WTC11 (cell line): Measurements from ENCODE around the gene CAPZB. TPM values are rescaled to one million over a fixed set of nuclear protein-coding genes. Genes with fewer than 3 reads are reported as not detected.

Experiments used
- ATAC-seq: fragments of 200-7000 bp; cut with Tn5 transposase; 2 replicates; pipeline ENCODE4 v1.10.0; 2021; ENCODE audit warnings: mild to moderate bottlenecking, moderate library complexity
- CTCF ChIA-PET: fragments of 300-600 bp; sonication (Branson Sonifier 250); formaldehyde crosslinking; loops from one replicate; lab custom pipeline; 2021; ENCODE audit warnings: antibody characterized with exemption; lab: Charles Lee
- POLR2A ChIA-PET: fragments of 350-600 bp; sonication (Branson Sonifier 250); formaldehyde crosslinking; loops from one replicate; lab custom pipeline; 2021; ENCODE audit warnings: antibody characterized with exemption; lab: Charles Lee
- DNase-seq: peaks from one replicate; pipeline ENCODE4 v3.0.0; 2021; ENCODE audit warnings: low spot score
- H3K27ac Mint-ChIP-seq: 2 replicates; pipeline ENCODE4 v1.8.0; 2021; ENCODE audit warnings: mixed read lengths
- H3K27me3 Mint-ChIP-seq: 2 replicates; pipeline ENCODE4 v1.8.0; 2021; ENCODE audit warnings: low read depth, mild to moderate bottlenecking, moderate library complexity, mixed read lengths
- H3K36me3 Mint-ChIP-seq: 2 replicates; pipeline ENCODE4 v1.8.0; 2021; ENCODE audit warnings: mixed read lengths
- H3K4me1 Mint-ChIP-seq: 2 replicates; pipeline ENCODE4 v1.8.0; 2022; ENCODE audit warnings: mixed read lengths
- H3K4me3 Mint-ChIP-seq: 2 replicates; pipeline ENCODE4 v1.8.0; 2021; ENCODE audit warnings: mild to moderate bottlenecking, moderate library complexity, mixed read lengths
- H3K9me3 Mint-ChIP-seq: 2 replicates; pipeline ENCODE4 v1.8.0; 2021; ENCODE audit warnings: mixed read lengths
- CTCF ChIP-seq: fragments of 200-600 bp; IDR thresholded peaks from 2 replicates; pipeline ENCODE4 v1.8.0; 2022; ENCODE audit warnings: antibody characterized with exemption
- ESRRA ChIP-seq: sonication (generic); formaldehyde crosslinking; IDR thresholded peaks from 2 replicates; pipeline ENCODE4 v1.8.1; 2022; ENCODE audit warnings: mild to moderate bottlenecking, missing genetic modification reagents, borderline replicate concordance
- GRHL2 ChIP-seq: fragments of 250-450 bp; sonication (Bioruptor Pico); IDR thresholded peaks from 2 replicates; pipeline ENCODE4 v1.8.0; 2022; ENCODE audit warnings: mild to moderate bottlenecking, moderate library complexity; ENCODE audit not compliant: insufficient replicate concordance, severe bottlenecking
- IRF2 ChIP-seq: sonication (generic); formaldehyde crosslinking; IDR thresholded peaks from 2 replicates; pipeline ENCODE4 v1.8.0; 2022; ENCODE audit warnings: low read depth, missing genetic modification reagents, borderline replicate concordance
- JAZF1 ChIP-seq: fragments of 250-450 bp; sonication (Bioruptor Pico); IDR thresholded peaks from 2 replicates; pipeline ENCODE4 v1.9.0; 2021; ENCODE audit warnings: moderate library complexity, mild to moderate bottlenecking, inconsistent platforms
- JUN ChIP-seq: sonication (generic); formaldehyde crosslinking; IDR thresholded peaks from 2 replicates; pipeline ENCODE4 v1.8.0; 2023; ENCODE audit warnings: mild to moderate bottlenecking, missing genetic modification reagents
- KAT7 ChIP-seq: sonication (generic); formaldehyde crosslinking; IDR thresholded peaks from 2 replicates; pipeline ENCODE4 v1.8.1; 2023; ENCODE audit warnings: missing genetic modification reagents, mild to moderate bottlenecking, borderline replicate concordance
- NR2C2 ChIP-seq: sonication (generic); formaldehyde crosslinking; IDR thresholded peaks from 2 replicates; pipeline ENCODE4 v1.8.0; 2022; ENCODE audit warnings: mild to moderate bottlenecking, missing genetic modification reagents
- NR3C1 ChIP-seq: sonication (generic); formaldehyde crosslinking; conservative IDR thresholded peaks from 2 replicates; pipeline ENCODE4 v1.8.1; 2023; ENCODE audit warnings: low read depth, mild to moderate bottlenecking, missing genetic modification reagents
- SMAD4 ChIP-seq: sonication (generic); formaldehyde crosslinking; IDR thresholded peaks from 2 replicates; pipeline ENCODE4 v1.8.0; 2022; ENCODE audit warnings: mild to moderate bottlenecking, missing genetic modification reagents
- TEAD1 ChIP-seq: sonication (generic); formaldehyde crosslinking; IDR thresholded peaks from 2 replicates; pipeline ENCODE4 v1.8.0; 2022; ENCODE audit warnings: mild to moderate bottlenecking, missing genetic modification reagents
- TP53 ChIP-seq: sonication (generic); formaldehyde crosslinking; IDR thresholded peaks from 2 replicates; pipeline ENCODE4 v1.8.1; 2023; ENCODE audit warnings: mild to moderate bottlenecking, missing genetic modification reagents
- USF1 ChIP-seq: sonication (generic); formaldehyde crosslinking; IDR thresholded peaks from 2 replicates; pipeline ENCODE4 v1.8.0; 2022; ENCODE audit warnings: mild to moderate bottlenecking, missing genetic modification reagents
- ZBTB21 ChIP-seq: sonication (generic); formaldehyde crosslinking; IDR thresholded peaks from 2 replicates; pipeline ENCODE4 v1.8.1; 2023; ENCODE audit warnings: mild to moderate bottlenecking, missing genetic modification reagents, borderline replicate concordance
- ZNF317 ChIP-seq: sonication (generic); formaldehyde crosslinking; IDR thresholded peaks from 2 replicates; pipeline ENCODE4 v1.8.1; 2023; ENCODE audit warnings: low read depth, mild to moderate bottlenecking, moderate library complexity, missing genetic modification reagents, borderline replicate concordance
- ZNF416 ChIP-seq: fragments of 250-450 bp; sonication (Bioruptor Pico); IDR thresholded peaks from 2 replicates; pipeline ENCODE4 v1.9.0; 2021; ENCODE audit warnings: mild to moderate bottlenecking, inconsistent platforms
- ZNF671 ChIP-seq: fragments of 250-450 bp; sonication (Bioruptor Pico); IDR thresholded peaks from 2 replicates; pipeline ENCODE4 v1.8.0; 2021; ENCODE audit warnings: mild to moderate bottlenecking
- total RNA-seq: library from RNA; stranded (reverse); gene quantifications from 3 replicates; pipeline ENCODE4 v1.2.3, GENCODE V29; 2021
- TF ChIP-seq, protein P1 (sequence below): sonication (generic); formaldehyde crosslinking; IDR thresholded peaks from 2 replicates; pipeline ENCODE4 v1.8.0; 2023; ENCODE audit warnings: missing genetic modification reagents
- TF ChIP-seq, protein P2 (sequence below): fragments of 250-450 bp; sonication (Bioruptor Pico); IDR thresholded peaks from 2 replicates; pipeline ENCODE4 v1.9.0; 2021; ENCODE audit warnings: moderate library complexity, mild to moderate bottlenecking, inconsistent platforms, borderline replicate concordance
- TF ChIP-seq, protein P3 (sequence below): sonication (generic); formaldehyde crosslinking; IDR thresholded peaks from 2 replicates; pipeline ENCODE4 v1.8.1; 2023; ENCODE audit warnings: mild to moderate bottlenecking, missing genetic modification reagents, moderate library complexity
- TF ChIP-seq, protein P4 (sequence below): sonication (generic); formaldehyde crosslinking; IDR thresholded peaks from 2 replicates; pipeline ENCODE4 v1.8.1; 2022; ENCODE audit warnings: low read depth, missing genetic modification reagents, borderline replicate concordance
- TF ChIP-seq, protein P5 (sequence below): sonication (generic); formaldehyde crosslinking; IDR thresholded peaks from 2 replicates; pipeline ENCODE4 v1.8.0; 2023; ENCODE audit warnings: mild to moderate bottlenecking, missing genetic modification reagents

CAPZB gene
- total RNA-seq, 1 experiment from 2014 or later: 348 TPM

GRCh38 chr1:19385869-19386591, 99.3 kb downstream of the CAPZB start (continued):
- no peak for TF ChIP-seq CTCF

- TF ChIP-seq, protein P1, sequence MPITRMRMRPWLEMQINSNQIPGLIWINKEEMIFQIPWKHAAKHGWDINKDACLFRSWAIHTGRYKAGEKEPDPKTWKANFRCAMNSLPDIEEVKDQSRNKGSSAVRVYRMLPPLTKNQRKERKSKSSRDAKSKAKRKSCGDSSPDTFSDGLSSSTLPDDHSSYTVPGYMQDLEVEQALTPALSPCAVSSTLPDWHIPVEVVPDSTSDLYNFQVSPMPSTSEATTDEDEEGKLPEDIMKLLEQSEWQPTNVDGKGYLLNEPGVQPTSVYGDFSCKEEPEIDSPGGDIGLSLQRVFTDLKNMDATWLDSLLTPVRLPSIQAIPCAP (CRISPR knock-in tag): no peak
- TF ChIP-seq ZNF317: no peak
- TF ChIP-seq, protein P2, sequence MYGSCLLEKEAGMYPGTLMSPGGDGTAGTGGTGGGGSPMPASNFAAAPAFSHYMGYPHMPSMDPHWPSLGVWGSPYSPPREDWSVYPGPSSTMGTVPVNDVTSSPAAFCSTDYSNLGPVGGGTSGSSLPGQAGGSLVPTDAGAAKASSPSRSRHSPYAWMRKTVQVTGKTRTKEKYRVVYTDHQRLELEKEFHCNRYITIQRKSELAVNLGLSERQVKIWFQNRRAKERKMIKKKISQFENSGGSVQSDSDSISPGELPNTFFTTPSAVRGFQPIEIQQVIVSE (CRISPR knock-in tag): no peak
- TF ChIP-seq NR3C1 (CRISPR knock-in tag): no peak
- ChIA-PET POLR2A (interaction anchor here (1.7 kb wide), 1 partner anchor 25 kb away, joined by 3 read pairs; no protein-coding TSS in a partner anchor), CTCF (interaction anchor here (2.6 to 2.7 kb wide), 2 partner anchors 10 to 197 kb away, joined by 9 read pairs; no protein-coding TSS in a partner anchor)
- Mint-ChIP-seq H3K9me3 (peaks cover 4% of the 10 kb centered on the region; the same call in 1 of the 2 replicates), H3K27me3 (no peaks in the 10 kb centered on the region), H3K4me1 (no peaks in the 10 kb centered on the region), H3K4me3 (no peak overlapping the region), H3K27ac (no peak overlapping the region), H3K36me3 (peaks cover 33% of the 10 kb centered on the region)
- no peak for DNase-seq
- no peak for ATAC-seq
Measured at GRCh38 chr1:19385221-19385620, 100.1 kb downstream of the CAPZB start.

GRCh38 chr1:19384772-19385187, 100.6 kb downstream of the CAPZB start:
- H3K4me1 Mint-ChIP-seq: no peaks in the 10 kb centered on the region
- POLR2A ChIA-PET: no interaction called here

More at GRCh38 chr1:19384772-19385187, 100.6 kb downstream of the CAPZB start:
- TF ChIP-seq IRF2 (CRISPR knock-in tag) (no peak), JAZF1 (CRISPR knock-in tag) (no peak), JUN (CRISPR knock-in tag) (no peak), ESRRA (CRISPR knock-in tag) (no peak), KAT7 (no peak), ZNF416 (no peak), TP53 (CRISPR knock-in tag) (no peak), TEAD1 (no peak), NR2C2 (CRISPR knock-in tag) (no peak), USF1 (CRISPR knock-in tag) (no peak), SMAD4 (CRISPR knock-in tag) (no peak), GRHL2 (CRISPR knock-in tag) (no peak), ZNF671 (CRISPR knock-in tag) (no peak), ZBTB21 (CRISPR knock-in tag) (no peak)
- TF ChIP-seq, protein P3, sequence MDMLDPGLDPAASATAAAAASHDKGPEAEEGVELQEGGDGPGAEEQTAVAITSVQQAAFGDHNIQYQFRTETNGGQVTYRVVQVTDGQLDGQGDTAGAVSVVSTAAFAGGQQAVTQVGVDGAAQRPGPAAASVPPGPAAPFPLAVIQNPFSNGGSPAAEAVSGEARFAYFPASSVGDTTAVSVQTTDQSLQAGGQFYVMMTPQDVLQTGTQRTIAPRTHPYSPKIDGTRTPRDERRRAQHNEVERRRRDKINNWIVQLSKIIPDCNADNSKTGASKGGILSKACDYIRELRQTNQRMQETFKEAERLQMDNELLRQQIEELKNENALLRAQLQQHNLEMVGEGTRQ (CRISPR knock-in tag): no peak
- TF ChIP-seq, protein P4, sequence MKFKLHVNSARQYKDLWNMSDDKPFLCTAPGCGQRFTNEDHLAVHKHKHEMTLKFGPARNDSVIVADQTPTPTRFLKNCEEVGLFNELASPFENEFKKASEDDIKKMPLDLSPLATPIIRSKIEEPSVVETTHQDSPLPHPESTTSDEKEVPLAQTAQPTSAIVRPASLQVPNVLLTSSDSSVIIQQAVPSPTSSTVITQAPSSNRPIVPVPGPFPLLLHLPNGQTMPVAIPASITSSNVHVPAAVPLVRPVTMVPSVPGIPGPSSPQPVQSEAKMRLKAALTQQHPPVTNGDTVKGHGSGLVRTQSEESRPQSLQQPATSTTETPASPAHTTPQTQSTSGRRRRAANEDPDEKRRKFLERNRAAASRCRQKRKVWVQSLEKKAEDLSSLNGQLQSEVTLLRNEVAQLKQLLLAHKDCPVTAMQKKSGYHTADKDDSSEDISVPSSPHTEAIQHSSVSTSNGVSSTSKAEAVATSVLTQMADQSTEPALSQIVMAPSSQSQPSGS (CRISPR knock-in tag): no peak
- TF ChIP-seq, protein P5, sequence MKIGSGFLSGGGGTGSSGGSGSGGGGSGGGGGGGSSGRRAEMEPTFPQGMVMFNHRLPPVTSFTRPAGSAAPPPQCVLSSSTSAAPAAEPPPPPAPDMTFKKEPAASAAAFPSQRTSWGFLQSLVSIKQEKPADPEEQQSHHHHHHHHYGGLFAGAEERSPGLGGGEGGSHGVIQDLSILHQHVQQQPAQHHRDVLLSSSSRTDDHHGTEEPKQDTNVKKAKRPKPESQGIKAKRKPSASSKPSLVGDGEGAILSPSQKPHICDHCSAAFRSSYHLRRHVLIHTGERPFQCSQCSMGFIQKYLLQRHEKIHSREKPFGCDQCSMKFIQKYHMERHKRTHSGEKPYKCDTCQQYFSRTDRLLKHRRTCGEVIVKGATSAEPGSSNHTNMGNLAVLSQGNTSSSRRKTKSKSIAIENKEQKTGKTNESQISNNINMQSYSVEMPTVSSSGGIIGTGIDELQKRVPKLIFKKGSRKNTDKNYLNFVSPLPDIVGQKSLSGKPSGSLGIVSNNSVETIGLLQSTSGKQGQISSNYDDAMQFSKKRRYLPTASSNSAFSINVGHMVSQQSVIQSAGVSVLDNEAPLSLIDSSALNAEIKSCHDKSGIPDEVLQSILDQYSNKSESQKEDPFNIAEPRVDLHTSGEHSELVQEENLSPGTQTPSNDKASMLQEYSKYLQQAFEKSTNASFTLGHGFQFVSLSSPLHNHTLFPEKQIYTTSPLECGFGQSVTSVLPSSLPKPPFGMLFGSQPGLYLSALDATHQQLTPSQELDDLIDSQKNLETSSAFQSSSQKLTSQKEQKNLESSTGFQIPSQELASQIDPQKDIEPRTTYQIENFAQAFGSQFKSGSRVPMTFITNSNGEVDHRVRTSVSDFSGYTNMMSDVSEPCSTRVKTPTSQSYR (CRISPR knock-in tag): no peak
- TF ChIP-seq, all 79 proteins: peak for 0
- Mint-ChIP-seq H3K9me3 (peaks cover 2% of the 10 kb centered on the region; the same call in 1 of the 2 replicates), H3K4me3 (no peak overlapping the region), H3K27ac (no peak overlapping the region), H3K36me3 (peaks cover 34% of the 10 kb centered on the region), H3K27me3 (no peaks in the 10 kb centered on the region)
- no peak for ATAC-seq
- DNase-seq: no peak
- CTCF ChIA-PET: interaction anchor here (1.3 to 2.7 kb wide), 3 partner anchors 10 to 197 kb away, joined by 5 to 9 read pairs (median 9); no protein-coding TSS in a partner anchor
